ENCODE data around the gene CSNK2A3. TPM values are rescaled to one million over a fixed set of nuclear protein-coding genes. Genes with fewer than 3 reads are reported as not detected.

CSNK2A3 gene
- total RNA-seq, 1 donor from 2014 or later: 1.9 TPM

GRCh38 chr11:11346303-11346702, 6.7 kb downstream of the CSNK2A3 start:
- Mint-ChIP-seq H3K4me3 (no peak overlapping the region), H3K4me1 (peaks cover 26% of the 10 kb centered on the region), H3K36me3 (no peaks in the 10 kb centered on the region), H3K9me3 (no peaks in the 10 kb centered on the region), H3K27ac (no peak overlapping the region), H3K27me3 (ENCODE audit: low read depth) (peaks cover 16% of the 10 kb centered on the region)
- no peak for TF ChIP-seq CTCF (IDR thresholded peaks at IDR 0.05; ENCODE audit: unreplicated experiment)
- no peak for DNase-seq (ENCODE audit: low spot score in 2 of 2, unreplicated experiment in 2 of 2)

- no peak overlapping the region for H3K4me3 Mint-ChIP-seq
- DNase-seq (ENCODE audit: low spot score in 2 of 2, unreplicated experiment in 2 of 2): no peak
These were observed 8.0 kb downstream of the CSNK2A3 start for GRCh38 chr11:11345099-11345498.

GRCh38 chr11:11344045-11344444, 9.0 kb downstream of the CSNK2A3 start:
- DNase-seq (ENCODE audit: low spot score in 2 of 2, unreplicated experiment in 2 of 2): no peak

More at GRCh38 chr11:11345099-11345498, 8.0 kb downstream of the CSNK2A3 start:
- no peak overlapping the region for H3K27ac Mint-ChIP-seq
- TF ChIP-seq CTCF (IDR thresholded peaks at IDR 0.05; ENCODE audit: unreplicated experiment): no peak
- peaks cover 16% of the 10 kb centered on the region for H3K27me3 Mint-ChIP-seq (ENCODE audit: low read depth)
- H3K36me3 Mint-ChIP-seq: no peaks in the 10 kb centered on the region
- H3K4me1 Mint-ChIP-seq: peaks cover 22% of the 10 kb centered on the region
- no peaks in the 10 kb centered on the region for H3K9me3 Mint-ChIP-seq

GRCh38 chr11:11338304-11338703, 14.7 kb downstream of the CSNK2A3 start:
- H3K4me1 Mint-ChIP-seq: peaks cover 8% of the 10 kb centered on the region
- no peak overlapping the region for H3K27ac Mint-ChIP-seq
- no peaks in the 10 kb centered on the region for H3K9me3 Mint-ChIP-seq
- peaks cover 16% of the 10 kb centered on the region for H3K27me3 Mint-ChIP-seq (ENCODE audit: low read depth)
- no peak for DNase-seq (ENCODE audit: low spot score in 2 of 2, unreplicated experiment in 2 of 2)
- H3K36me3 Mint-ChIP-seq: no peaks in the 10 kb centered on the region
- no peak overlapping the region for H3K4me3 Mint-ChIP-seq
- TF ChIP-seq CTCF (IDR thresholded peaks at IDR 0.05; ENCODE audit: unreplicated experiment): no peak

More at GRCh38 chr11:11344045-11344444, 9.0 kb downstream of the CSNK2A3 start:
- no peaks in the 10 kb centered on the region for H3K9me3 Mint-ChIP-seq
- H3K36me3 Mint-ChIP-seq: no peaks in the 10 kb centered on the region
- no peak overlapping the region for H3K27ac Mint-ChIP-seq
- peaks cover 21% of the 10 kb centered on the region for H3K27me3 Mint-ChIP-seq (ENCODE audit: low read depth)
- H3K4me3 Mint-ChIP-seq: no peak overlapping the region
- TF ChIP-seq CTCF (IDR thresholded peaks at IDR 0.05; ENCODE audit: unreplicated experiment): no peak
- peaks cover 12% of the 10 kb centered on the region for H3K4me1 Mint-ChIP-seq

- peaks cover 16% of the 10 kb centered on the region for H3K27me3 Mint-ChIP-seq (ENCODE audit: low read depth)
- no peaks in the 10 kb centered on the region for H3K36me3 Mint-ChIP-seq
- no peak overlapping the region for H3K4me3 Mint-ChIP-seq
- peaks cover 8% of the 10 kb centered on the region for H3K4me1 Mint-ChIP-seq
- no peak overlapping the region for H3K27ac Mint-ChIP-seq
- TF ChIP-seq CTCF (IDR thresholded peaks at IDR 0.05; ENCODE audit: unreplicated experiment): no peak
- DNase-seq (ENCODE audit: low spot score in 2 of 2, unreplicated experiment in 2 of 2): no peak
- no peaks in the 10 kb centered on the region for H3K9me3 Mint-ChIP-seq
These were observed 16.4 kb downstream of the CSNK2A3 start for GRCh38 chr11:11336664-11337063.

- Mint-ChIP-seq H3K9me3 (no peaks in the 10 kb centered on the region), H3K4me3 (no peak overlapping the region), H3K36me3 (no peaks in the 10 kb centered on the region), H3K4me1 (peaks cover 8% of the 10 kb centered on the region), H3K27ac (no peak overlapping the region), H3K27me3 (ENCODE audit: low read depth) (peaks cover 16% of the 10 kb centered on the region)
- no peak for TF ChIP-seq CTCF (IDR thresholded peaks at IDR 0.05; ENCODE audit: unreplicated experiment)
- no peak for DNase-seq (ENCODE audit: low spot score in 2 of 2, unreplicated experiment in 2 of 2)
These were observed 18.0 kb downstream of the CSNK2A3 start for GRCh38 chr11:11335043-11335442.

Data from mesothelial cell of epicardium (in vitro differentiated cells).